IPS DF 4.7 (cell line): ENCODE measurements around the gene LSAMP.
"Not testable (repeated sequence)": the region's sequence is repeated elsewhere in the genome, so short reads cannot be mapped to it uniquely, and the experiment has no call there.

Experiments used
- DNase-seq: peaks from one replicate; pipeline ENCODE4 v3.0.0-alpha.2; 2013; ENCODE audit warnings: low spot score; ENCODE audit errors: extremely low read depth

Gene LSAMP

DNA sequence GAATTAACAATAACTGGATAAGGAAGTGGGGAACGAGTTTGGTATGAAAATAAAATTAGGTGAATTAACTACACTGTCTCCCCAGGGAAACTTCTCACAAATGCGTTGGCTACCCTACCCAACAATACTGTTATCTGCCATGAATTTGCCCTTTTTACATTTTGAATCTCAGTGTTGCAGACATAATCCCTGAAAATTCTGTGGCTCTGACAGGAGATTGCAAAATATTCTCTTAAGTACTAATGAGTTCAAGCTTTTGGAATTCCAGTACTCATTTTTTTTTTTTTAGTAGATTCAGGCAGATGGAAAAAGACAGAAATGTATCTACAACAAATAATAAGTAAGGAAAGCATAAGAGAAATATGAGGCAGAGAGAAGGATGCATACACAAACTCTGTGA, 332.6 kb downstream of the LSAMP start:
- no peak for DNase-seq

- no peak for DNase-seq
Measured at GRCh38 chr3:116111765-116112164, 333.5 kb downstream of the LSAMP start.

GRCh38 chr3:116103868-116104530, 341.3 kb downstream of the LSAMP start:
- no peak for DNase-seq

GRCh38 chr3:116102037-116102436, 343.2 kb downstream of the LSAMP start:
- DNase-seq, result no peak

DNA sequence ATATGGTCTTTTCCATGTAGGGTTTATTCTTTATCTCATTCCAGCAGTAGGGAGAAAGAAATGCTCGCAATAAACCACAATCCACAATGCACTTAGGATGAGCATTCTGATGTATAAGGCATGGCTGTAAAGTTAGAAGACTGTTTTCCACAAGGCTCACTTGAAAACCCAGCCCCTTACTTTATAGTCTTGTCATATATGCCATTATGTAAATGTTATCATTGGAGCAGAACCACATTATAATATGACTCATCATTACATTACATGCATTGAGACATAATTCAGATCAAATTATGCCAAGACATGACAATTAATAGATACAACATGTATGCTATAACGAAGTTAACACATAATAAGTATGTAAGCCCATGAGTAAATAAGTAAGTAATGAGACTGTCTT, 348.1 kb downstream of the LSAMP start:
- DNase-seq, result no peak

GRCh38 chr3:116096631-116097030, 348.7 kb downstream of the LSAMP start:
- DNase-seq, result no peak

GRCh38 chr3:116093374-116093773, 351.9 kb downstream of the LSAMP start:
- DNase-seq, result no peak

GRCh38 chr3:116087426-116087825, 357.9 kb downstream of the LSAMP start:
- no peak for DNase-seq

- no peak for DNase-seq
Measured at GRCh38 chr3:116084999-116085791, 360.1 kb downstream of the LSAMP start.

DNA sequence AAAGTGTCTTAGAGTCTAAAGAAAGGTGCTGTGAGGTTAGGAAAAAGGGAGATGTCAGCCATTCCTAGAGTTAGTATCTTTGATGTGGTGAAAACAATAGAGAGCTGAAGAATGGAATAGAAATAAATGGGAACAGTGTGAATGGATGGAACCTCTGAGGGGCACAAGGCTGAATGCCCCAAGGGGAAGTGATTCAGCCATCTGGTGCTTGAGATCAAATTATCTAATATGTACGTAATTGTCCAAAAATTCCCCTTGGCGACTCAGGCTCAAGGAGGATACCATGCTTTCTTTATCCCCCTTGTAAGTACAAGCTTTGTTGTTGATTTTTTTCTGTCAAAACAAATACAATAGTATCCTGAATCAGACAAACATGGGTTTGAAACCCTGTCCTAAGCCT, 361.6 kb downstream of the LSAMP start:
- DNase-seq, result no peak

DNA sequence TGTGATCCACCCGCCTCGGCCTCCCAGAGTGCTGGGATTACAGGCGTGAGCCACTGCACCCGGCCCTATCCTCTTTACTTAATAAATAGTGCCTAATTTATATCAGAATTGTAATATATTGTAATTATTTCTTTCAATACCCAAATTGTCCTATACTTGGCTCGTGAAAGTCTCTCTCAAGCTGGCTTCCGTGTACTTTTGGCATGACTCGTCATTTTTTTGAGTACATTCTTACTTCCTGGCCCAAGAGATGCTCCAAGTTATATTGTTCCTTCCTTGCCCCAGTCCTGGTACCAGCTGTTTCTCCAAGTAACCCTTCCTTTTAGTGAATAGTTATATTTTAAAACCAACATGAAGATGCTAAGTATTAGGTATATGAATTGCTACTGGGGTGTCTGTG, 366.7 kb downstream of the LSAMP start:
- no peak for DNase-seq

- no peak for DNase-seq
Measured at GRCh38 chr3:116077557-116077956, 367.7 kb downstream of the LSAMP start.

- no peak for DNase-seq
Measured at GRCh38 chr3:116077059-116077458, 368.2 kb downstream of the LSAMP start.

- not testable (repeated sequence) for DNase-seq
Measured at GRCh38 chr3:116070516-116071278, 374.6 kb downstream of the LSAMP start.

DNA sequence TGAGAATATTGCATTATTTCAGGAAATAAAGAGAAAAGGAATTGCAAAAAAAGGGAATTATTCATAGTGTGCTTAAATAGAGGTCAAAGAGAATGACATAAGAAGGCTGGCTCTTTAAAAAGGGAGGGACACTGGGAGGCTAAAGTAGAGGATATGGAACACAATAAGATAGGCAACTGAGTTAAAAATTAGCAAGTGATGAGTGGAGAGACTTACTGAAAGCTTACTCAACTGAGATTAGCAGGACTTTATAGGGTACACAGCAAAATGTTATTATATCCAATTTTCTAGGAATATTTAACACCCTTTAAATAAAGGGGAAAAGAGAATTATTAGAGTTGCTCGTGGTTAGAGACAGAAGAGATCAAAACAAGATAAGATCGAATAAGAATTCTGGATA, 375.2 kb downstream of the LSAMP start:
- DNase-seq, result no peak

DNA sequence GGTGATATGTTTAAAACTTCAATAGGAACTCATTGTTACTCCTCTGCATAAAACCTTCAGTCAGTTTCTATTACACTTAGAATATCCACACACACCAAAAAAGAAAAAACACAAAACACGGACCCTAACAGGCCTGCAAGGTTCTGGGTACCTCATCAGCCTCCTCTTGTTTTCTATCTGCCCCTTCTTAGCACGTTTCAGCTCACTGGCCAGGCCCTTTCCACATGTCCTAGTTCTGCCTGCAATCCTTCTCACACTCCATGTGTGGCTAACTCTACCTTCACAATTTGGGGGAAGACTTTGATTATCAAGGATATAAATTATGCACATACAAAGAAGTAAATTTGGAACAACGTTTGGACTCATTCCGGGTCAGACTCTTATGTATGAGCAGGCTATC, 376.3 kb downstream of the LSAMP start:
- DNase-seq, result no peak

DNA sequence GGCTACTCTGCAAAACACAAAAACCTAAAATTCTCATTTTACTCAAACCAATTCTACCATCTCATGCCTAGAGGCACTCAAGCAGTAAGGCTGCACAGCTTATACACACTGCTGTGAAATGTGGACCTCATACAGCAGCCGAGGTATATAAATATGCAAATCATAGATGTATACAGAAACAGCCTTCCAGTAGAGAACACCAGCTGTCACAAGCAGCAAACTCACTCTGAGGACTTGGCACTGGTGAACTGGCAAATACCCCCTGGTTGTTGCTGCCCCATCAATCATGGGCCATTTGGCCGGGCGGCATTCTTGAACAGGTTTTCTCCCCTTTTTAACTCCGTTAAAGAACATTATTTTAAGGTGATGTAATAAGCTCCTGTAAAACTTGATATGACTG, 378.0 kb downstream of the LSAMP start:
- no peak for DNase-seq

- no peak for DNase-seq
Measured at GRCh38 chr3:116065501-116065900, 379.8 kb downstream of the LSAMP start.

DNA sequence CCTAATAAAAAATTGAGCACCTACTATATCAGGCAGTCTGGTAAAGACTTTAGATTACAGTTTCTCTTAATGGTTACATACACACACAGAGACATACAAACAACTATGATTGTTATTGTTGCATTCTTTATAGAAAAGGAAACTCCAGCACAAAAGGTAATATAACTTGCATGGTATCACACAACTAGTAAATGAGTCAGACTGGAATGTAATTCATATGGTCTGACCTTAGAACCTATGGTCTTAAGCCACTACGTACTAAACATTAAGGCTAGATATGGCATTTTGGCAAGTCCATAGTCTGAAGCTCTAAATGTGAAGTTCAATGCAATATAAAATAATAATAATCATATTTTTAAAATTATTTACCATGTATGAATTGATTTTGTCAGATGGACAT, 380.6 kb downstream of the LSAMP start:
- no peak for DNase-seq

- DNase-seq, result peak; percentile 49
Measured at GRCh38 chr3:116059421-116060096, 385.7 kb downstream of the LSAMP start.

DNA sequence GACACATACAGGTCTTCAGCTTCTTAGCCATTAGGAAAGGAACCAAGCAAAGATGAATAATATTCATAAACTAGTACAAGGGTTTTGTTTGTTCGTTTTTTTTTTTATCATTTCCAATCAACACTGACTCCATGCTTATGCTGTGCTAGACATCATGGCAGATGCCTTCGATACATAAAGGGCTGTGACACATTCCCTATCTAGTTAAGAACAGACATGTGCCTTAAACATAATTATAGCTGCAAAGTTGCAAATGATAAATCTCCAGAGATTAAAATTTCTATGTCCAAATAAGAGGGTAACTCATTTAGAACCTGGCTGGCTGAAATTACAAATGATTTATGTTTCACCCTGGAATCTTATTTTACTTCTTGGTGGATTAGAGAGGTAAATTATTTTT, 386.4 kb downstream of the LSAMP start:
- no peak for DNase-seq
